ENCODE measurements around the gene INCA1. TPM values are rescaled to one million over a fixed set of nuclear protein-coding genes. Genes with fewer than 3 reads are reported as not detected.

INCA1 gene
- total RNA-seq, 2 donors from 2014 or later = 1.7 to 2.9 TPM

DNA sequence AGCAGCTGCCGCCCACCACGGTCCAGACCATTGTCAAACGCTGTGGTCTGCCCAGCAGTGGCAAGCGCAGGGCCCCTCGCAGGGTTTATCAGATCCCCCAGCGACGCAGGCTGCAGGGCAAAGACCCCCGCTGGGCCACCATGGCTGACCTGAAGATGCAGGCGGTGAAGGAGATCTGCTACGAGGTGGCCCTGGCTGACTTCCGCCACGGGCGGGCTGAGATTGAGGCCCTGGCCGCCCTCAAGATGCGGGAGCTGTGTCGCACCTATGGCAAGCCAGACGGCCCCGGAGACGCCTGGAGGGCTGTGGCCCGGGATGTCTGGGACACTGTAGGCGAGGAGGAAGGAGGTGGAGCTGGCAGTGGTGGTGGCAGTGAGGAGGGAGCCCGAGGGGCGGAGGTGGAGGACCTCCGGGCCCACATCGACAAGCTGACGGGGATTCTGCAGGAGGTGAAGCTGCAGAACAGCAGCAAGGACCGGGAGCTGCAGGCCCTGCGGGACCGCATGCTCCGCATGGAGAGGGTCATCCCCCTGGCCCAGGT lies 24.9 kb upstream of the INCA1 start:
- TF ChIP-seq CTCF (IDR thresholded peaks at IDR 0.05) = no peak
- no peak for DNase-seq (ENCODE audit: low spot score)
- no peaks in the 10 kb centered on the region for H3K27me3 ChIP-seq
- H3K4me3 ChIP-seq = no peak overlapping the region
- peaks cover 0 to 3% of the 10 kb centered on the region in 2 donors for H3K4me1 ChIP-seq
- peaks cover 73% of the 10 kb centered on the region for H3K36me3 ChIP-seq
- H3K9me3 ChIP-seq = no peaks in the 10 kb centered on the region
- H3K27ac ChIP-seq = no peak overlapping the region

DNA sequence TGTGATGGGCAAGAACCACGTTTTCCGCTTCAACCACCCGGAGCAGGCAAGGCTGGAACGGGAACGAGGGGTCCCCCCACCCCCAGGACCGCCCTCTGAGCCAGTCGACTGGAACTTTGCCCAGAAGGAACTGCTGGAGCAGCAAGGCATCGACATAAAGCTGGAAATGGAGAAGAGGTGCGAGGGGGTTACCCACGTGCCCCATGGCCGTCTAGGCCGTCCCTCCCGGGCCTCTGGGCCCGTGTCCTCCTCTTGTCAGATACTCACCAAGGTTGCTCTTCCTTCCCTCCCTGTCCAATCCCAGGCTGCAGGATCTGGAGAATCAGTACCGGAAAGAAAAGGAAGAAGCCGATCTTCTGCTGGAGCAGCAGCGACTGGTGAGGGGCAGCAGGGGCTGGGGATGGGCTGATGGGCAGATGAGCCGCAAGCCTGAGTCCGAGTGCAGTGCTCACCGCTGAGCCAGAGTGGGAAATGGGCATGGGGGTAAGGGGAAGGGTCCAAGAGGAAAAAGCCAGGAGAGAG lies 23.2 kb upstream of the INCA1 start:
- no peaks in the 10 kb centered on the region for H3K9me3 ChIP-seq
- H3K36me3 ChIP-seq = peaks cover 89% of the 10 kb centered on the region
- no peaks in the 10 kb centered on the region for H3K27me3 ChIP-seq
- TF ChIP-seq CTCF (IDR thresholded peaks at IDR 0.05) = no peak
- H3K27ac ChIP-seq = no peak overlapping the region
- no peaks in the 10 kb centered on the region for H3K4me1 ChIP-seq
- no peak for DNase-seq (ENCODE audit: low spot score)
- H3K4me3 ChIP-seq = no peak overlapping the region

DNA sequence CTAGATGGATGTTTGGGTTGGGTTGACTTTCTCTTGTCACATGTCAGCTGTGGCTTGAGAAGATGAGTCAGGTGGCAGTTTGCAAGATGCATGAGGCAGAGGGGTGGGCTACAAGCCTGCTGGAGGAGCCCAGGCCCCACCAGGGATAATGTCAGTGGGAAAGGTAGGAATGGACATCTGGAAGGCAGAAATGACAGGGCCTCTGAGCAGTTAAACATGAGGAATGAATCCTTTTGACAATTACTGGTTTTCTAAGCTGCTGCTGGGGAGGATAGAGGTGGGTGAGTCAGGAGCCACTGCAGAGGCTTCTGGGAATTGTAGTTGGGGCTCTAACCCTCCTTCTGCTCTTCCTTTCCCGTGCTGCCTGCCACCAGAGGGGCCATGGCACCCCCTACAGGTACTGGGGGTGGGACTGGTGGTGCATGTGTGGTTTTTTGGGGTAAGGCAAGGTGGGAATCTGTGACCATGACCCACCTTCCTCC lies 22.2 kb upstream of the INCA1 start:
- Histone ChIP-seq H3K27ac (no peak overlapping the region), H3K27me3 (no peaks in the 10 kb centered on the region), H3K36me3 (peaks cover 96% of the 10 kb centered on the region), H3K9me3 (no peaks in the 10 kb centered on the region), H3K4me1 (no peaks in the 10 kb centered on the region), H3K4me3 (no peak overlapping the region)
- DNase-seq (ENCODE audit: low spot score) = no peak
- no peak for TF ChIP-seq CTCF (IDR thresholded peaks at IDR 0.05)

DNA sequence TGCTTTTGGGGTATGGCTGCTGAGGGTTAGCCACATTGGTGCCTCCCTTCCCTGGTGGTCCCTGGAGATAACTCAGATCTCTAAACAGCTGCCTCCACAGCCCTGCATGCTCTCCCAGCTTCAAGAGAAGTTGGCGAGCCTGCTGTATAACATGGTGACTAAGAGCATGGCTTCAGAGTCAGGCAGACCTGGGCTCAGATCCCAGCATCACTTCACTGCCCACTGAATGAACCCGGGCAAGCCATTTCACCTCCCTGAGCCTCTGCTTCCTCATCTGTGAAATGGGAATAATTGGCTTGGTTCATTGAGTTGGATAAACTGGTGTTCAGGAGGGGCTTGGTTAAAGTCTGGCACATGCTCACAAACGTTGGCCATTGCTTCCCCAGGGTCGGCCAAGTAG lies 17.0 kb upstream of the INCA1 start:
- H3K9me3 ChIP-seq = no peaks in the 10 kb centered on the region
- no peak for DNase-seq (ENCODE audit: low spot score)
- no peak for TF ChIP-seq CTCF (IDR thresholded peaks at IDR 0.05)
- H3K27ac ChIP-seq = no peak overlapping the region
- no peak overlapping the region for H3K4me3 ChIP-seq
- no peaks in the 10 kb centered on the region for H3K27me3 ChIP-seq
- peaks cover 86% of the 10 kb centered on the region for H3K36me3 ChIP-seq
- no peaks in the 10 kb centered on the region for H3K4me1 ChIP-seq

- Histone ChIP-seq H3K36me3 (peaks cover 88% of the 10 kb centered on the region), H3K27ac (no peak overlapping the region), H3K4me3 (no peak overlapping the region), H3K4me1 (no peaks in the 10 kb centered on the region), H3K9me3 (no peaks in the 10 kb centered on the region), H3K27me3 (no peaks in the 10 kb centered on the region)
- DNase-seq (ENCODE audit: low spot score) = no peak
- no peak for TF ChIP-seq CTCF (IDR thresholded peaks at IDR 0.05)
These were observed 14.6 kb upstream of the INCA1 start for GRCh38 chr17:5011928-5012327.

Measured in right atrium auricular region (tissue), 2 donors.